Stomach (tissue), 9 donors: ENCODE measurements around the gene ZNF609. TPM values are rescaled to one million over a fixed set of nuclear protein-coding genes. Genes with fewer than 3 reads are reported as not detected.

ENCODE experiments used
- DNase-seq, 2 donors: peaks; one replicate each; pipeline versions ENCODE4 v3.0.0 to v3.0.0-alpha.2; 2013 to 2019
- H3K27ac ChIP-seq, 5 donors: fragments of 200-600 bp in 4 of 5; sonication (generic) in 4 of 5; one replicate each; pipeline ENCODE4 v1.5.1; 2013 to 2019; ENCODE audit warnings: mild to moderate bottlenecking in 1 of 5, moderate library complexity in 1 of 5
- H3K27me3 ChIP-seq, 3 donors: fragments of 200-600 bp; sonication (generic); one replicate each; pipeline ENCODE4 v1.5.1; 2017 to 2019; ENCODE audit warnings: mixed run types in 1 of 3
- H3K36me3 ChIP-seq, 4 donors: fragments of 200-600 bp; sonication (generic); 1 replicate in 3 of 4; 2 replicates in 1 of 4; pipeline ENCODE4 v1.5.1; 2016 to 2019
- H3K4me1 ChIP-seq, 4 donors: fragments of 200-600 bp; sonication (generic); one replicate each; pipeline ENCODE4 v1.5.1; 2016 to 2019
- H3K4me3 ChIP-seq, 4 donors: fragments of 200-600 bp; sonication (generic) in 3 of 4; one replicate each; pipeline ENCODE4 v1.5.1; 2016 to 2019; ENCODE audit warnings: mild to moderate bottlenecking in 1 of 4
- H3K9me3 ChIP-seq, 4 donors: fragments of 200-600 bp; sonication (generic); one replicate each; pipeline ENCODE4 v1.5.1; 2016 to 2019
- CTCF ChIP-seq, 7 experiments: fragments of 450-650 bp in 4 of 7; fragments of 200-600 bp in 3 of 7; sonication (generic) in 3 of 7; IDR thresholded peaks; one replicate each; pipeline ENCODE4 v1.5.1; 2016 to 2019; ENCODE audit warnings: antibody characterized with exemption in 7 of 7, control low read depth in 2 of 7, mild to moderate bottlenecking in 1 of 7
- EP300 ChIP-seq: sonication (generic); formaldehyde crosslinking; IDR thresholded peaks from one replicate; pipeline ENCODE4 v1.6.1; 2017; ENCODE audit warnings: antibody characterized with exemption
- POLR2A ChIP-seq, 4 donors: fragments of 450-650 bp; IDR thresholded peaks; one replicate each; pipeline ENCODE4 v1.6.1; 2016; ENCODE audit warnings: antibody characterized with exemption in 4 of 4, control low read depth in 2 of 4, mild to moderate bottlenecking in 1 of 4, moderate library complexity in 1 of 4
- POLR2AphosphoS5 ChIP-seq, 3 donors: sonication (generic); formaldehyde crosslinking; IDR thresholded peaks; one replicate each; pipeline ENCODE4 v1.6.1; 2016; ENCODE audit warnings: antibody characterized with exemption in 3 of 3
- WGBS, 5 donors: extraction: QIAGEN DNeasy Blood & Tissue Kit in 3 of 5; methylation state at CpG; one replicate each; pipeline versions ENCODE4 v1.1.5 to v1.1.7; 2013 to 2018; 5-methylcytosine and 5-hydroxymethylcytosine counted together
- intact Hi-C: fragments of 100-400 bp; cut with DNase I; formaldehyde crosslinking; loops from one replicate; pipeline ENCODE4 v1.15.1; 2023; ENCODE audit warnings: low total_unique reads
- polyA plus RNA-seq, 3 donors: library from polyadenylated mRNA; stranded (reverse); fragments of 200-250 nt; gene quantifications; one replicate each; pipeline ENCODE4 v1.2.3, GENCODE V29; 2013
- total RNA-seq, 5 donors: library from RNA; depleted of rRNA; stranded (reverse); fragments of >200 nt; gene quantifications; one replicate each; pipeline versions ENCODE4 v1.1.0 to v1.2.3, GENCODE V29; 2014 to 2016
- donor health status: healthy with polysubstance abuse.
- donor health status: Bipolar disorder and iron deficiency.
- donor health status: healthy.

ZNF609 gene
- total and polyA plus RNA-seq, 8 donors, result 2.7 to 64.7 (median 27.0) TPM

- Histone ChIP-seq H3K4me1 (peaks cover 5 to 28% (median 8%) of the 10 kb centered on the region in 4 donors), H3K27ac (no peak overlapping the region), H3K36me3 (peaks cover 28 to 94% (median 81%) of the 10 kb centered on the region in 4 donors), H3K27me3 (no peaks in the 10 kb centered on the region), H3K9me3 (no peaks in the 10 kb centered on the region), H3K4me3 (no peak overlapping the region)
- TF ChIP-seq POLR2A (IDR thresholded peaks at IDR 0.05) (no peak), CTCF (IDR thresholded peaks at IDR 0.05) (no peak), EP300 (no peak), POLR2AphosphoS5 (IDR thresholded peaks at IDR 0.05) (no peak)
- WGBS, 5 donors, result 77 to 96% (median 90%) methylated on average over 3 of the region's 3 CpGs
- no peak for DNase-seq
- intact Hi-C loops, result loop anchor here (10.0 kb wide), 1 partner anchor 250 kb away; no protein-coding TSS in a partner anchor
These were observed 35.2 kb upstream of the ZNF609 start for GRCh38 chr15:64425221-64425620.

DNA sequence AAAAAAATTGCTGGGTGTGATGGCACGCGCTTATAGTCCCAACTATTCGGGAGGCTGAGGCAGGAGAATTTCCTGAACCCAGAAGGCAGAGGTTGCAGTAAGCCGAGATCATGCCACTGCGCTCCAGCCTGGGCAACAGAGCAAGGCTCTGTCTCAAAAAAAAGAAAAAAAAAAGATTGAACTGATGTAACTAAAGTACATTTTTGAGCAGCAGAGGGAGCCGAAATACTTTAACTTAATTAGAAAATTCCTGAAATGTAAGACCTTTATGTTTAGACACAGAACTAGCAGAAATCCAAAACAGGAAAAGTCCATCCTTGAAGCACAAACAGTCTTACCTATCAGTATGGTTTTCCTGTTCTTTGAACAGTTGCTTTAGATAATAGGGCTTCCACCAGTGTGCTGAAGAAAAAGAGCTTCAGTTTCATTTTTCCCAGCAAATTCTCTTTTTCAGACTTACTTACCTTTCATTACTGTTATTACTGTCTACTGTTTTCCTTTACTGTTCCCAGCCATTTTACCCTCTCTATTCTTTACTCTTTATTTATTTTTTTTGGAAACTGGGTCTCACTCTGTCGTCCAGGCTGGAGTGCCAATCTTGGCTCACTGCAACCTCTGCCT is 33.4 kb upstream of the ZNF609 start:
- intact Hi-C loops, result loop anchor here (10.0 kb wide), 1 partner anchor 248 kb away; no protein-coding TSS in a partner anchor
- Histone ChIP-seq H3K4me1 (peaks cover 5 to 28% (median 11%) of the 10 kb centered on the region in 4 donors), H3K36me3 (peaks cover 11 to 93% (median 76%) of the 10 kb centered on the region in 4 donors), H3K9me3 (no peaks in the 10 kb centered on the region), H3K27ac (no peak overlapping the region), H3K27me3 (no peaks in the 10 kb centered on the region), H3K4me3 (no peak overlapping the region)
- peak in 1 of 2 donors; percentile 60 for DNase-seq
- 63 to 86% (median 80%) methylated on average over 7 of the region's 7 CpGs for WGBS, 5 donors
- TF ChIP-seq POLR2A (IDR thresholded peaks at IDR 0.05), result no peak
- TF ChIP-seq CTCF (IDR thresholded peaks at IDR 0.05), result peak in 2 of 7 experiments; percentile 13 to 36

GRCh38 chr15:64429448-64429847 is 30.9 kb upstream of the ZNF609 start:
- TF ChIP-seq EP300 (no peak), POLR2AphosphoS5 (IDR thresholded peaks at IDR 0.05) (no peak), POLR2A (IDR thresholded peaks at IDR 0.05) (no peak), CTCF (IDR thresholded peaks at IDR 0.05) (no peak)
- Histone ChIP-seq H3K4me1 (peaks cover 0 to 17% (median 6%) of the 10 kb centered on the region in 4 donors), H3K4me3 (no peak overlapping the region), H3K9me3 (no peaks in the 10 kb centered on the region), H3K27ac (peak overlapping the region in 2 of 5 donors; percentile 49 to 53), H3K36me3 (peaks cover 9 to 94% (median 67%) of the 10 kb centered on the region in 4 donors), H3K27me3 (no peaks in the 10 kb centered on the region)
- intact Hi-C loops, result loop anchor here (10.0 kb wide), 1 partner anchor 245 kb away; no protein-coding TSS in a partner anchor
- DNase-seq, result no peak

DNA sequence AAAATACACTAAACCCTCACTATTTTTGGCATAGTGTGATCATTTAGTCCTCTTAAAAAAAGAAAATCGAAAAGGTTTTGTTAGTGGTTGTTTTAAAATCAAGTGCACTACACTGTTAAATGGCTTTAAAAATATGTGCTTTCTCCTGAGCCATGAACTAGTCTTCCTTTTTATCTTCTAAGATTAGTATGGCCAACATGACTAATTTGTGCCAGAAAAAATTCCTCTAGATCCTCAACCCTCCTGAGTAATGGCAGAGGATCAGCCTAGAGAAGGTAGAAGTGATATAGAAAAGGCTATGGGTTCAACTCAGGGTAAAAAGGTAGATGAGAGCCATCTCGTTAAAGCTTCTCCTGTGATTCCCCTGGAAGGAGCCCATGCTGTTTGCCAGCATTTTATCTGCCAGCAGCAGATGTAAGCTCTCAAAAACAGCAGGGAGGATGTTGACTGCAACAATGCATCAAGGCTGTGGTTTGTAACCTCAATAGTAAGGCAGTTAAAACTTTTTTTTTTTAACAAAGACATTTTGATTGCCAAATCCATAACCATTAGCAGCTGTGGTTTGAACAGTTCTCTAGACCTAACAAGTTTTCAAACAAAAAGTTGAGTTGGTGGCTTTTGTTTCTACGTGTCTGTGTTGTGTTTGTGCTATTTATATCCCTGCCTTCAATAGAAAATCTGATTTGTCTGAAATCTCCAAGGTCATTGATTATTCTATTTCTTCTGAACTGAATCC is 30.2 kb upstream of the ZNF609 start:
- intact Hi-C loops, result loop anchor here (10.0 kb wide), 1 partner anchor 245 kb away; no protein-coding TSS in a partner anchor
- H3K9me3 ChIP-seq, result no peaks in the 10 kb centered on the region
- peak in 1 of 2 donors; percentile 82 for DNase-seq

More for the DNA sequence above, 30.2 kb upstream of the ZNF609 start:
- H3K4me1 ChIP-seq, result peaks cover 0 to 17% (median 6%) of the 10 kb centered on the region in 4 donors
- H3K36me3 ChIP-seq, result peaks cover 9 to 87% (median 62%) of the 10 kb centered on the region in 4 donors
- H3K27me3 ChIP-seq, result no peaks in the 10 kb centered on the region
- TF ChIP-seq POLR2A (IDR thresholded peaks at IDR 0.05), result no peak
- peak in 2 of 3 donors; percentile 6 to 28 for TF ChIP-seq POLR2AphosphoS5 (IDR thresholded peaks at IDR 0.05)
- no peak overlapping the region for H3K4me3 ChIP-seq
- peak overlapping the region in 3 of 5 donors; percentile 40 to 53 (median 49) for H3K27ac ChIP-seq
- 22 to 38% (median 33%) methylated on average over 3 of the region's 3 CpGs for WGBS, 5 donors
